Measurements from ENCODE around the gene MICA. TPM values are rescaled to one million over a fixed set of nuclear protein-coding genes. Genes with fewer than 3 reads are reported as not detected.

The MICA gene
- total and polyA plus RNA-seq, 2 donors: 5.6 to 9.4 TPM

Other genes with a start within 250 kb of the MICA start
- 14.2 TPM for gene CCHCR1, start 245.8 kb upstream of the MICA start, total RNA-seq
- gene CCHCR1, start 245.8 kb upstream of the MICA start, polyA plus RNA-seq: 24.5 TPM
- 23.8 TPM for gene TCF19, start 245.0 kb upstream of the MICA start, total RNA-seq
- gene TCF19, start 245.0 kb upstream of the MICA start, polyA plus RNA-seq: 5.1 TPM
- 0.80 TPM for gene POU5F1, start 232.9 kb upstream of the MICA start, total RNA-seq
- gene POU5F1, start 232.9 kb upstream of the MICA start, polyA plus RNA-seq: 5.2 TPM
- gene HLA-C, start 131.5 kb upstream of the MICA start, total RNA-seq: 259 TPM
- 293 TPM for gene HLA-C, start 131.5 kb upstream of the MICA start, polyA plus RNA-seq
- gene HLA-B, start 46.4 kb upstream of the MICA start, total RNA-seq: 1,474 TPM
- 2,173 TPM for gene HLA-B, start 46.4 kb upstream of the MICA start, polyA plus RNA-seq
- 9.5 TPM for gene MICB, start 94.5 kb downstream of the MICA start, total RNA-seq
- 4.2 TPM for gene MICB, start 94.5 kb downstream of the MICA start, polyA plus RNA-seq
- gene MCCD1, start 125.4 kb downstream of the MICA start, total RNA-seq: not detected
- gene MCCD1, start 125.4 kb downstream of the MICA start, polyA plus RNA-seq: not detected
- gene DDX39B, start 138.4 kb downstream of the MICA start, total RNA-seq: 305 TPM
- gene DDX39B, start 138.4 kb downstream of the MICA start, polyA plus RNA-seq: 761 TPM
- 3.3 TPM for gene ATP6V1G2, start 143.0 kb downstream of the MICA start, total RNA-seq
- 2.5 TPM for gene ATP6V1G2, start 143.0 kb downstream of the MICA start, polyA plus RNA-seq
- 15.4 TPM for gene NFKBIL1, start 144.0 kb downstream of the MICA start, total RNA-seq
- 23.6 TPM for gene NFKBIL1, start 144.0 kb downstream of the MICA start, polyA plus RNA-seq
- 8.9 TPM for gene LTA, start 168.7 kb downstream of the MICA start, total RNA-seq
- 2.2 TPM for gene LTA, start 168.7 kb downstream of the MICA start, polyA plus RNA-seq
- 3.5 TPM for gene TNF, start 172.0 kb downstream of the MICA start, total RNA-seq
- gene TNF, start 172.0 kb downstream of the MICA start, polyA plus RNA-seq: 1.4 TPM
- gene LTB, start 178.8 kb downstream of the MICA start, total RNA-seq: 337 TPM
- 128 TPM for gene LTB, start 178.8 kb downstream of the MICA start, polyA plus RNA-seq
- gene LST1, start 182.7 kb downstream of the MICA start, total RNA-seq: 134 TPM
- gene LST1, start 182.7 kb downstream of the MICA start, polyA plus RNA-seq: 32.4 TPM
- gene NCR3, start 189.4 kb downstream of the MICA start, total RNA-seq: 2.7 TPM
- gene NCR3, start 189.4 kb downstream of the MICA start, polyA plus RNA-seq: 2.4 TPM
- gene AIF1, start 211.6 kb downstream of the MICA start, total RNA-seq: 558 TPM
- gene AIF1, start 211.6 kb downstream of the MICA start, polyA plus RNA-seq: 198 TPM
- 35.3 TPM for gene PRRC2A, start 217.1 kb downstream of the MICA start, total RNA-seq
- gene PRRC2A, start 217.1 kb downstream of the MICA start, polyA plus RNA-seq: 148 TPM
- gene BAG6, start 249.1 kb downstream of the MICA start, total RNA-seq: 101 TPM
- 271 TPM for gene BAG6, start 249.1 kb downstream of the MICA start, polyA plus RNA-seq

Measured in thymus (tissue), 2 donors.